GM18870 (cell line): ENCODE data around the gene TRPM3.

ENCODE experiments used
- ATAC-seq: cut with Tn5 transposase; IDR thresholded peaks from one replicate; pipeline ENCODE4 v1.9.1; 2021; ENCODE audit warnings: moderate library complexity; ENCODE audit not compliant: unreplicated experiment

Gene TRPM3

GRCh38 chr9:70852711-70853240, 268.6 kb downstream of the TRPM3 start:
- ATAC-seq: no peak

GRCh38 chr9:70840266-70840665, 281.2 kb downstream of the TRPM3 start:
- ATAC-seq: no peak

GRCh38 chr9:70835323-70835722, 286.1 kb downstream of the TRPM3 start:
- no peak for ATAC-seq

- no peak for ATAC-seq
Observed at GRCh38 chr9:70832492-70832891, 288.9 kb downstream of the TRPM3 start.

GRCh38 chr9:70830618-70831017, 290.8 kb downstream of the TRPM3 start:
- no peak for ATAC-seq

GRCh38 chr9:70829591-70830265, 291.7 kb downstream of the TRPM3 start:
- no peak for ATAC-seq

- ATAC-seq: no peak
Observed at GRCh38 chr9:70826562-70826961, 294.9 kb downstream of the TRPM3 start.

GRCh38 chr9:70823284-70823683, 298.1 kb downstream of the TRPM3 start:
- no peak for ATAC-seq

- ATAC-seq: no peak
Observed at GRCh38 chr9:70817311-70817710, 304.1 kb downstream of the TRPM3 start.

GRCh38 chr9:70816891-70817290, 304.5 kb downstream of the TRPM3 start:
- no peak for ATAC-seq

- ATAC-seq: no peak
Observed at GRCh38 chr9:70816316-70816715, 305.1 kb downstream of the TRPM3 start.

GRCh38 chr9:70814597-70814996, 306.8 kb downstream of the TRPM3 start:
- no peak for ATAC-seq

- ATAC-seq: no peak
Observed at GRCh38 chr9:70813141-70813540, 308.3 kb downstream of the TRPM3 start.

- peak; percentile 64 for ATAC-seq
Observed at GRCh38 chr9:70811638-70812037, 309.8 kb downstream of the TRPM3 start.

- no peak for ATAC-seq
Observed at GRCh38 chr9:70806875-70807274, 314.5 kb downstream of the TRPM3 start.

- no peak for ATAC-seq
Observed at GRCh38 chr9:70805949-70806348, 315.5 kb downstream of the TRPM3 start.

GRCh38 chr9:70802758-70803436, 318.5 kb downstream of the TRPM3 start:
- no peak for ATAC-seq

GRCh38 chr9:70802206-70802605, 319.2 kb downstream of the TRPM3 start:
- no peak for ATAC-seq

- ATAC-seq: no peak
Observed at GRCh38 chr9:70801181-70801829, 320.1 kb downstream of the TRPM3 start.

GRCh38 chr9:70798018-70798417, 323.4 kb downstream of the TRPM3 start:
- ATAC-seq: no peak

- ATAC-seq: no peak
Observed at GRCh38 chr9:70795841-70796240, 325.6 kb downstream of the TRPM3 start.

GRCh38 chr9:70792796-70793195, 328.6 kb downstream of the TRPM3 start:
- no peak for ATAC-seq
